Transverse colon (tissue), 4 donors: ENCODE data around the gene BRSK1.

Experiments used
- POLR2A ChIP-seq: fragments of 450-650 bp; IDR thresholded peaks from one replicate; pipeline ENCODE4 v1.6.1; 2016; ENCODE audit warnings: antibody characterized with exemption, mild to moderate bottlenecking, moderate library complexity
- POLR2AphosphoS5 ChIP-seq, 3 donors: sonication (generic); formaldehyde crosslinking; IDR thresholded peaks; one replicate each; pipeline ENCODE4 v1.6.1; 2016; ENCODE audit warnings: antibody characterized with exemption in 3 of 3
- TF ChIP-seq, protein P1 (sequence below), 5 experiments: fragments of 200-600 bp in 3 of 5; fragments of 450-650 bp in 2 of 5; sonication (generic) in 3 of 5; IDR thresholded peaks; 1 replicate in 2 of 5; 2 replicates in 3 of 5; pipeline ENCODE4 v1.5.1; 2016 to 2017; ENCODE audit warnings: antibody characterized with exemption in 5 of 5, inconsistent platforms in 3 of 5, mild to moderate bottlenecking in 2 of 5, moderate library complexity in 1 of 5

DNA sequence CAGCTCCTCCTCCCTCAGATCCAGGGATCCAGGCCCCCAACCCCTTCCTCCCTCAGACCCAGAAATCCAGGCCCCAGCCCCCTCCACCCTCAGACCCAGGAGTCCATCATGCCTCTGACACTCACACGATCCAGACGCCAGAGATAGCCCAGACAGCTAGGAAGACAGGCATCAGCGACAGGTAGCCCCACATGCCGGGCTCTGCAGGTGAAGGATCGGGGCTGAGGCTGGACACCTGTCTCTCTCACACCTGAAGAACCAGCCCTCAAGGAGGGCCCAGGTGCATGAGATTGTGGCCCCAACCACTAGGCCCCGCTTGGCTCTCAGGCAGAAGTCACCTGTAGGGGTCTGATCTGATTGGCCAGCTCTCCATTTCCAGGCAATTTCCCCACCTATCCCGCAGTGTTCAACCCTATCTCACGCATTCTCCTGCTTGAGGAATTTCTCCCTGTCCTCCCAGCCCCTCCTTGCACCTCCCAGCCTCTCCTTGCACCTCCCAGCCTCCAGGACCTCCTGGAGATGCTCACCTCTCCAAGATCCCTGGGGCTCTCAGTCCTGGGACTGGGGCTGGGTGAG lies 37.1 kb downstream of the BRSK1 start:
- TF ChIP-seq, protein P1, sequence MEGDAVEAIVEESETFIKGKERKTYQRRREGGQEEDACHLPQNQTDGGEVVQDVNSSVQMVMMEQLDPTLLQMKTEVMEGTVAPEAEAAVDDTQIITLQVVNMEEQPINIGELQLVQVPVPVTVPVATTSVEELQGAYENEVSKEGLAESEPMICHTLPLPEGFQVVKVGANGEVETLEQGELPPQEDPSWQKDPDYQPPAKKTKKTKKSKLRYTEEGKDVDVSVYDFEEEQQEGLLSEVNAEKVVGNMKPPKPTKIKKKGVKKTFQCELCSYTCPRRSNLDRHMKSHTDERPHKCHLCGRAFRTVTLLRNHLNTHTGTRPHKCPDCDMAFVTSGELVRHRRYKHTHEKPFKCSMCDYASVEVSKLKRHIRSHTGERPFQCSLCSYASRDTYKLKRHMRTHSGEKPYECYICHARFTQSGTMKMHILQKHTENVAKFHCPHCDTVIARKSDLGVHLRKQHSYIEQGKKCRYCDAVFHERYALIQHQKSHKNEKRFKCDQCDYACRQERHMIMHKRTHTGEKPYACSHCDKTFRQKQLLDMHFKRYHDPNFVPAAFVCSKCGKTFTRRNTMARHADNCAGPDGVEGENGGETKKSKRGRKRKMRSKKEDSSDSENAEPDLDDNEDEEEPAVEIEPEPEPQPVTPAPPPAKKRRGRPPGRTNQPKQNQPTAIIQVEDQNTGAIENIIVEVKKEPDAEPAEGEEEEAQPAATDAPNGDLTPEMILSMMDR (IDR thresholded peaks at IDR 0.05), result no peak
- no peak for TF ChIP-seq POLR2AphosphoS5 (IDR thresholded peaks at IDR 0.05)
- no peak for TF ChIP-seq POLR2A
